Measurements from ENCODE around the gene CCNL1. TPM values are rescaled to one million over a fixed set of nuclear protein-coding genes. Genes with fewer than 3 reads are reported as not detected.

Gene CCNL1
- total and polyA plus RNA-seq, 2 of the 8 experiments (the other 6 are each of a cell fraction or from before 2014, with no cell fraction given), result 64.5 to 68.6 TPM

GRCh38 chr3:157103860-157104259 lies 56.1 kb downstream of the CCNL1 start (continued):
- no peak for TF ChIP-seq CHD7 (IDR thresholded peaks at IDR 0.05; ENCODE audit: insufficient replicate concordance, low read length)
- TF ChIP-seq JUN (IDR thresholded peaks at IDR 0.05; ENCODE audit: low read depth, low read length), result no peak
